Skeletal muscle cell (primary cell): ENCODE results near the gene CHRM1.

Experiments
- DNase-seq: peaks from one replicate; pipeline ENCODE4 v3.0.0-alpha.2; 2010; ENCODE audit warnings: low read depth
- H3K4me3 ChIP-seq: 2 replicates; pipeline ENCODE4 v1.5.1; 2011; ENCODE audit warnings: low read depth, mild to moderate bottlenecking, control low read depth, low read length, moderate library complexity

Gene CHRM1

DNA sequence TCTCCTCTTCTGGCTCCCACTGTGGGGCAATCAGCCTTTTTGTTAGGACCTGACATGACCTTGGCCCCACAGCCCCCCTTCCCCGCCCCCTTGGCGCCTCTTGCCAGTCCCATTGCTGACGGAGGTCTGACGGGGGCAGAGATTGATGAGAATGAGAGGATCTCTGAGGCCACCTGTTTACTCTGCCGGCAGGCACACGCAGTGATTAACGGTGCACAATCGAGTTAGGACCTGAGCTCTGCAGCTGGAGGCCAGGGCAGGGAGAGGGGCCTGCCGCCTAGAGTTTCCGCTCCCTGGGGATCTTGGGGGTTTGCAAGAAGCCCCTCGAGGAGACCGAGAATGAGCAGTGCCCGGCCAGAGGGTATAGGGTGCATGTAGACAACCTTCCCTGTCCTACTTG, 6.8 kb upstream of the CHRM1 start:
- no peak for DNase-seq
- H3K4me3 ChIP-seq: no peak overlapping the region

DNA sequence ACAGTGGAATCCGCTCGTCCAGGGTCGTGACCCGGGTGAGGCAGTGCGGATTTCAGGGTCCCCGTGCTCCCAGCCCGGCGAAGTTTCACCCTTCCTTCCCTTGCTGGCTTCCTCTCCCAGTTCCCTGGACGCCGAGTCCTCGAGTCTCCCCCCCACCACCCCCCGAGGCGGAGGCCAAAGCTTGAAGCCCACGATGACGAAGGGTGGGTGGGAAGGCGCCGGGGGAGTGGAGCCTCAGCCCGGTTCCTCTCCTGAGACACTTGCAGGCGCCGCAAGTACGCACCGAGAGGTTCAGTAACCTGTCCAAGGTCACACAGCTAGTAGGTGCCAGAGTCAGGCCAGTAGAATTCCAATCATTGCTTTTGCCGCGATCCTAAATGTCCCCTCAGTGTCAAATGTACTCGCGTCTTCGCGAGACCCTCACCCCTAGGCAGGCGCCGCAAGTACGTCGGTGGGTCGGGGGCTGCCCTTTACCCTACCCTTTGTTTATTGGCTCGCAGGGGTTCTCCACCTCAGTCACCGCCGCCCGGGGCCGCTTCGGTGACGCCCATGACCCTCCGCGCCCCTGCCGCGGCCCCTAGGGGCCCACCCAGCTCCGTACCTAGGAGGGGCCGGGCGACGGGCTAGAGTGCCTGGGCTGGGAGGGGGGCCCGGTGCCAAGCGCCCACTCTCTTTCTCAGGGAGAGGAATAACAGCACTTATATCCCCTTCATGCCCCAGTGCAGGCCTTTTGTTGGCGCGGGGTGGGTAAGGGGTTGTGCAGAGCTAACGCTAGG, 5.7 kb upstream of the CHRM1 start:
- no peak for DNase-seq
- no peak overlapping the region for H3K4me3 ChIP-seq

DNA sequence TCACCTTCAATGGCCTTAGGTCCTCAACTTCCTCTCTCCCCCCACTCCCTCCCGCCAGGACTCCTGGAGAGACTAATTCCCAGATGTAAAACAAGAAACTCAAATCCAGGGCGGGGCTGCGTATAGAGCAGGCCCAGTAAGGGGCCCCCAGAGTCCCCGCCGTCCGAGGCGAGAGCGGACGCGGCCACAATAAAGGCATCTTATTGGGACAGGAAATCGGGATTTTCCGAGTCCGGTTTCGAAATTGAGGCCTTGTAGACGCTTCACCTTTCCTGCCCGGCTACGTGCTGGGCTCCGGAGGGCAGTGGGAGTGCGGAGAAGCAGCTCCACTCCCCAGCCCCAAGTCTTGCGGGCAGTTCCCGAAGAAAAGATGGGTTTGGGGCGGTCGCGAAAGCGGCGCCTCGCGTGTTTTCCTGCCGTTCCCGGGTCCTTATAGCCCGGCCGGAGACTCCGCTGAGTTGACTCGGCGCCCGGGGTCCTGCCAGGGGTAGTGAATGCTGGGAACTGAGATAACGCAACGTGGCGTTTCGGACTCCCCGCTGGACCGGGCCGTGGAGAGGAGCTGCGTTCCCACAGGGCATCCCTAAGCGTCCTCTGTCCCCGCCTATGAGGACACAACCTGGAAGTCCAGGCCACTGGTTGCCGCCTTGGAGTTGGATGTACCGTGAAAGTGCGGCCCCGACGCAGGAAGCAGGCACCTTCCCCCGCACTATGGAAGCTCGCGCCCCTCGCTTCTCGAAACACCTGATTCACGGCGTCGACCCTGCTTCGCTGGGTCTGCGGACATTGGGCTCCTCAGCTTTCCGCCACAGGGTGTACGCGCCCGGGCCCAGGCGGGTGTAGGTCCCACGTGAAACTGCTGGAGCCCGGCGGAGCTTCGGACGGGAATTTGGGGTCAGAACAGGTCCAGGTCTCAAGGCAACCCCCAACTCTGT, 4.8 kb upstream of the CHRM1 start:
- H3K4me3 ChIP-seq: peak overlapping the region; percentile 16
- no peak for DNase-seq

DNA sequence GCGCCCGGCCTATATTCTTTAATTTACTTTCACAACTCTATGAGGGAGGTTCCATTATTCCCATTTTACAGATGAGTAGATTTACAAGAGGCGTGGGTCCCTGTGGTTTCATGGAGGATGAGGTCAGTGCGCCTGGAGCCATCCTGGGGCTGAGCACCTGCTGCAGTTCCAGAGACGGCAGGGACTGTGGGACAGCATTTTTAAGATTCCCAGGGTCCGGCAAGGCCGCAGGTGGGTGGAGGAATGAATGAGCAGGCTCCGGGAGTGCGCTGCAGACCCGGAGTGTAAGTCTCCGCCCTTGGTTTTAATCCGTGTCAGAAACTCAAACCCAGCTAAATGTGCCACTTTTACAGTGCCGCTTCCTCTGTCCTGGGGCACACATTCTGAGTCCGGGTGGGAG, 4.1 kb upstream of the CHRM1 start:
- H3K4me3 ChIP-seq: no peak overlapping the region
- no peak for DNase-seq

DNA sequence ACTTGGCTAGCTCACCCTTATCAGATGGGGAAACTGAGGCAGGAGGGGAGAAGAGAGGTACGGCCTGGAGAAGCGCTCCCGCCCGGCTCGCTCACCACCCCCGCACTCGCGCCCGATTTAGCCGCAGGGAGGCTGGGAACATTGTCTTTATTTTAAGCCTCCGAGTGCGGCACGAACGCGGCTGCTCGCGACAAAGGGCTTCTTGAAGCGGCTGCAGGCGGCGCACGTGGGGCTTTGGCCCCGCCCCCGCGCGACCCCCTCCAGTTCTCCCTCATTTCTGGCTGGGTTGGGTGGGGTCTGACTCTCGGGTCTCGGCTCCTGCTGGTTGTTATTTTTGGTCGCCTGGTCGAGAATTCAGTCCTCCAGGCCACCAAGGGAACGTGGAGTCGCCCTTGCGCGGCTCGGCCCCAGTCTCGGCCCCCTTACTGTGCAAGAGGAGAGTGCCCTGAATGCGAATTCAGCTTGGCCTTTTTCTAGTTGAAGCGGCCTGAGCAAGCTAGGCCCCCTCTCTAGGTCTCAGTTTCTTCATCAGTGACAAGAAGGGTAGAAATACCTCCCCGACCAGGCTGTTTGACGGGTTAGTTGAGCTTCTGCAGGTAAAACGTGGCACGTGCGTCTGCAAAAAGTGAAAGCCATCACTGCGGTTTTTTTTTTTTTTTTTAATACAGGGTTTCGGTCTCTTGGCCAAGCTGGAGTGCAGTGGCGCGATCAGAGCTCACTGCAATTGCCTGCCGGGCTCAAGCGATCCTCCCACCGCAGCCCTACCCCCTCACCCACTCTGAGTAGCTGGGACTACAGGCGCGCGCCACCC, 2.6 kb upstream of the CHRM1 start:
- peak overlapping the region; percentile 28 for H3K4me3 ChIP-seq

DNA sequence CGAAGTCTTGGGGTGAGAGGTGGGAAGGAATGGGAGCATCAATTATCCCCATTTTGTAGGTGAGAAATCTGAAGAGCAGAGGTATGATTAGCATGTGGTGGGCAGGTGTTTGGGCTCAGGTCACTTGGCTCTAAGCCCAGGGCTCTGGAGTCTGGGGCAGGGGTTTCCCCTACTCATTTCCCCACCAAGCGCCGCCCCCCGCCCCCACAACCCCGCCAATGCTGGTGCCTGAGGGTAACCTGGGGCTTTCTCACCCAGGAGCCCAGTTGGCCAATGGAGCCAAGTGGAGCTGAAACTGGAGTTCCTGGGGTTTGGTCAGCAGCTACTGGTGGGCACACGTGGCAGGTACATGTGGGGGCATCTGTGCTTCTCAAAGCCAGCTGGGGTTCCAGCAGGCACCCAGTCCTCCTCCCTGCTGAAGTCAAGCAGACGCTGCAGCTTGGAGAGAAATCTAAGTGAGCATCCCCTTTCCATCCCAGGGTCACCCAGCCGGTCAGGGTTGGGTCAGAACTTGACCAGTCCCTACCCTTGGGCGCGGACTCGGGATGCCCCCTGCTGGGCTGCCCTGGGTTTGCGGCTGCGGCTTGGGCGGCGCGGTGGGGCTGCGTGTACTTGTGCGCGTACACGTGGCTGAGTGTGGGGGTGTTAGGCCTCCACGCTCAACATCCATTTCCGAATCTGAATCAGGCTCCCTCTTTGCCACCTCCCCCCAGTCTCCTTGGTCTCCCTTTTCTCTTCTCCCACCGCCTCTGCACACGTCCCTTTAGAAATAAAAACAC, 1.7 kb upstream of the CHRM1 start:
- DNase-seq: no peak
- peak overlapping the region; percentile 28 for H3K4me3 ChIP-seq

More for the DNA sequence above, 2.6 kb upstream of the CHRM1 start:
- DNase-seq: no peak

DNA sequence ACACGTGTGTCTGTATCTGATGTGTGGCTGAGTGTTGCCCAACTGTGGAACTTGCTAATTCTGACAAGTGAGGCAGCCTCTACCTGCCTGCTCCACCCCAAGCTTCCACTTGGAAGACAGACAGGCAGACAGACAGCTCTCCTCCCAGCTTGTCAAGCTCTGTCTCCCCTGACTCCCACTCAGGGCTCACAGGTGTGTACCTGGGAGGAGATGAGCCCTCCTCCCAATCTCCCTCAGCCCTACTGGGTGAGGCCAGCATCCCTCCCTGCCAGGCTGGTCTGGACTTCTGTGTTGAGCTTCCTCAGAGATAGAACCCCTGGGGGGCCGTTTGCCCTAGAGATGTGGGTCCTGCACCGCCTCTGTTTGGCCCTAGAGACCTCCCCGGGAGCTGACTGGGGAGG, 1.0 kb upstream of the CHRM1 start:
- DNase-seq: no peak
- H3K4me3 ChIP-seq: no peak overlapping the region

DNA sequence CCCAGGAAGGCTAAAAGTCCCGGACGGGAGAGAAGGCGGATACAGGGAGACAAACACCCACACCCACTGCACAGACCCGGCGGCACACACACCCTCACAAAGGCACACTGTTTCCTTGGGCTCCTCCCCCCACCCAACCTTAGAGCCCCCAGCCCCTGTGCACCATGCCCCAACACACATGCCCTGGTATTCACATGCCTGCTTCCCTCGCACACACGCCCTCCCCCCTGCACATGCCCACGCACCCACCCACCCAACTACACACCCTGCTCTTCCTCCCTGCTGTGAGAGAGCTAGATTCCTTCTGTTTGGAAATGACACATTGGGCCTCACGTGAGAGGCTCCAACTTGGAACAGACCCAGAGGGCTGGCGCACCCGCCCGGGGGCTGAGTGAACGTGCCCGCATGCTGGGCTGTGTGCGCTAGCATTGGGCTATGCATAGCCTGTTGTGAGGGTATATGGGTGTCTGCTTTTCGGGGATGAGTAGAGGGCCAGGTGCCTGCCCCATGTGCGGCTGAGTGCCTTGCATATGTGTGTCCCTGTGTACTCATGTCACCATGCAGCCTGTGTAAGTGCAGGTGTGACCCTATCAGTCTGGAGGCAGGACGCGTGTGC, 518 bp upstream of the CHRM1 start:
- no peak for DNase-seq
- H3K4me3 ChIP-seq: no peak overlapping the region

DNA sequence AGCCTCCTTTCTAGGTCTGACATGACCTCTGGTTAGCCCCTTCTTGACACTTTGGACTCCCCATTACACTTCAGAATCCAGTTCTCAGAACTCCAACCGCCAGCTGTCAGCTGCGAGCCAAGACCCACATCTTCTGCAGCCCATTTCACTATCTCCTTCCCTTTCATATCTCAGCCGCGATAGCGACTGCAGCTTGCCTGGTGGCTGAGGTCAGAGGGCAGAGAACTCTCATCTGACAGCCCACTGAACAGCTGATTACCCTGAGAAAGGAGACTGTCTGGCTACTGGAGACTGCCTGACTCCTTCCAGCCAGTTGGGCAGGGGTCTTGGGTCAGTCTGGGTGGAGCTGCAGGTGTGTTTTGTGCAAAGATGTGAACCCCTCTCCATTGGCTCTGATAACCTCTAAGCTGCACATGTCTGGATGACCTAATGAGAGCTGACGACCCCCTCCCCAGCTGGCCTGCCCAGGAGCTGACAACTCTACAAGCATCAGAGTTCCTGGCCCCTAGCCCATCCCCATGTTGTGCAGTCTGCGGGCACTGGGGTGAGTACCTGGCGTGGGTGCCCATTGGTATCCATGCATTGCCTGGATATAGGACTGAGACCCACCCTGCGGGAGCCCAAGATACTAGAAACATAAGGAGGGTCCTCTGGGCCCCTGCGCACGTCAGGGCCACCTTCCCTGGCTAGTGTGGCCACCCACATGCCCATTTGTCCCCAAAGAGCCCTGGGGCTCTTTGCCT, 1.1 kb downstream of the CHRM1 start:
- H3K4me3 ChIP-seq: no peak overlapping the region
- no peak for DNase-seq

DNA sequence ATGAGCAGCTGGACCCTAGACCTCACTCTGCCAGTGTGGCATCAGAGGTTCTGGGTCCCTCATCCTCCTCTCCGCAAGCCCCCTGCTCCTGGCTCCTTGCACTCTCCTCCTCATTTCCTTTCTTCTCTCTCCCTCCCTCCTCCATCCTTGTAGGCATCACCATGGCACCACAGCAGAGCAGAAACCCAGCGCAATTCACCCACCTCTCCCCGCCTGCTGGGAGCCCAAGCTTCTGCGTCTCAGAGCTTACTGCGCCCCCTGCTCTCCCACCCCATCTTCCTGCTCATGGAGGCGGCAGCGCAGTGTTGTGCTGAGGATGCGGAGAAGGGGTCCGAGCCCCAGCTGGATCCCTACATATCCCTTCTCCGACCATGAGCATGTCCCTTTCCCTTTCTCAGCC, 1.7 kb downstream of the CHRM1 start:
- DNase-seq: no peak
- no peak overlapping the region for H3K4me3 ChIP-seq

DNA sequence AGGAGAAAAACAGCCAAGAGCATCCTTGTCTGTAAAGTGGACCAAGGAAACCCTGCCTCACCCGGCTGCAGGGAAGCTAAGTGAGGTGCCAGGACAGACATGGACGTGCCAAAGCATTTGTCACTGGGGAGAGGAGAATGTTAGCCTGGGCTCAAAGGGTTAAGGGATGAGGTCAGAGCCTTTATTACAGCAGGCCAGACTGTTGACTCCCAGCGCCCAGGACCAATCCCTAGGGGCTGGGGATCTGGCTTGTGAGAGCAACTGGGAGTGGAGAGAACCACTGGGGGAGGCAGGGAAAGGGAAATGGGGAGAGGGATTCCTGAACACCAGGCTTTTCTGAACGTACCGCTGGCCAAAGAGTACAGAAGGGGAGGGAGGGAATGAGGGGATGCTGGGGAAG, 2.6 kb downstream of the CHRM1 start:
- no peak overlapping the region for H3K4me3 ChIP-seq
- no peak for DNase-seq

DNA sequence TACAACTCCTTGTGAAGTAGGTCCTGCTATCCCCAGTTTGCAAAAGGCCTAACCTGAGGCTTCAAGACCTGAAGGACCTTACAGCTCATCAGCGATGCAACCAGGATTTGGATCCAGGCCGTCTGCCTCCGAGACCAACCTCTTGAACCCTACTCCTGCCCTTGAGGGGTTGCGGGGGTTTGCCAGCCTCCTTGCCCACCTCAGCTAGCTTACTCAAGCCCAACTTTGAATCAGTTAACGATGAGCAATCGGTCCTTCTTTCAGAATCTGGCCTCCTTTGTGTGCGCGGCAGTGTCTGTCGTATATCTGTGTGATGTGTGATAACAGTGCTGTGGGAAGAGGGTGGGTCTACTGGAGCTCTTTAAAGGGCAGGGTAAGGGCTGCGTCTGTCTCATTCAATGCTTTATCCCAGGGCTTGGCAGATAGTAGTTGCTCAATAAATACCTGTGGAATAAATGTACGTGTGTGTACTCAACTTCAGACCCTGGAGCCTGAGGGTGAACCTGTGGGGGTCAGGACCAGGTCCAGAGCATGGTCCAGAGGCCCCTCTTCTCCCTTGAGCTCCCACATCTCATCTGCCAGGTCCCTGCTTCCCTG, 3.2 kb downstream of the CHRM1 start:
- no peak overlapping the region for H3K4me3 ChIP-seq
- no peak for DNase-seq

DNA sequence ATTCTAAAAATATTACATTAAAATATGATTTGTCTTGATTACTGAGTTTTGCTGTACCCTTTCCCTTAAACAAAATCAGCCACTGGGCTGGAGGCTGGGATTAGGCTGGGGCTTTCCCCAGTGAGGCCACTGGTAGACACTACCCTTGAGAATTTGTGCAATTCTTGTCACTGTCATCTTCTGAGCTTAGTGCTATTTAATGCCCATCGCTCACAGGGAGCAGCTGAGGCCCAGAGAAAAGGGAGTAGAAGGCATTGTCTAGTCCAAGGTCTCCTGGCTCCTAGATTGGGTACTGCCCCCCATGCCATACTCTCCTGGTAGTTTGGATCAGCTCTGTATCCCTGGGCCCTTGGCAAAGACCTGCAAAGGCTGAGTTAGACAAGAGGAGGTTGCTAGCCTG, 6.7 kb downstream of the CHRM1 start:
- no peak for DNase-seq
- no peak overlapping the region for H3K4me3 ChIP-seq

DNA sequence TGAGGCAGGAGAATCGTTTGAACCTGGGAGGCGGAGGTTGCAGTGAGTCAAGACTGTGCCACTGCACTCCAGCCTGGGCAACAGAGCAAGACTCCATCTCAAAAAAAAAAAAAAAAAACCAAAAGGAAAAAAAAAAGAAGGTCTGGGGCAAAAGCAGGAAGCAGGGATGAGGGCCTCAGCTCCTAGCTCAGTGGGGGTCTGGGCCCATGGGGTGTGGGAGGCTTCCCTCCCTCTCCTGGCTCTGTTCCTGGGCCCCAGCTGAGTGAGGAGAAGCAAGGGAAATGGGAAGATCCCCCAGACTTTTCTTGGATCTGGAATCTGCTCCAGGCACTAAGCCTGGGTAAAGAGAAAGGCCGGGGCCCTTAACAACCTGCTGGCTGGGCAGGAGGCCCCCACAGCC, 8.9 kb downstream of the CHRM1 start:
- no peak overlapping the region for H3K4me3 ChIP-seq
- DNase-seq: no peak

DNA sequence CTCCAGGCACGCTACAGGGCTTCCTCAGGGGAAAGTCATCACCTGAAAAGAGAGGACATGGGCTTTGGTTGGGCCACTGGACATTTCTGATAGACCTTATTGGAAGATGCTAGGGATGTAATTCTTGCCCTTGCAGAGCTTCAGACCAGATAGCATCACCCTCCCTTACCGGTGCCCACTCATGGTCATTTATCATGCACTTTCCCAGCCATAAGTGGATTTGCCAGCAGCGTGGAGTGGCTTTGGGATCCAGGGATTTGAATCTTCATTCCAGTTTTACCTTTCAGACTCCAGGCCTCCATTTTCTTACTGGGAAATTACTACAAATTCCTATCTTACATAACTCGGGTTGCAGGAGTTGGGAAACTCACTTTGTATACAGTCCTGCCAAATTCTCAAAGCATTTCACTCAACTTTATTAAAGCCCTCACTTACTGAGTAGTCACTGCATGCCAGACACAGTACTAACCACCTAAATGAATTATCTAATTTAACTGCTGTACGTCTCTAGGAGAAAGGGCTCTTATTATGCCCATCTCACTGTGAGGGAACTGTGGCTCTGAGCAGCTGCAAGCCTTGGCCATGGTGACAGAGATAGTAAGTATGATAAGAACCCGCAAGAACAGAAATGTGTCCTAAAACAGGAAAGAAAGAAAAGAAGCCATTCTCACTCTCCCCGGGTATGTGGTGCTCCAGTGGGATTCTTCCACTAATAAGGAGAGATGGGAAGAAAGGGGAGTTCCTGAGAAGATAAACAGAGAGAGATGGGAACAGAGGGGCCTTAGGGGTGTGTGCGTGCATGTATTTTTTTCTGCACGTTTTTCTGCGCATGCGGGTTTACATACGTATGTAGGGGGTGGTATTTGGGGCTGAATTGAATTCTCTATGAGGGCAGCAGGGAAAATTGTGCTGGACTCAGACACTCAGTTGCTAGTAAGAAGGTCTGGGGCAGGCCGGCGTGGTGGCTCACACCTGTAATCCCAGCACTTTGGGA, 9.7 kb downstream of the CHRM1 start:
- DNase-seq: no peak
- no peak overlapping the region for H3K4me3 ChIP-seq

DNA sequence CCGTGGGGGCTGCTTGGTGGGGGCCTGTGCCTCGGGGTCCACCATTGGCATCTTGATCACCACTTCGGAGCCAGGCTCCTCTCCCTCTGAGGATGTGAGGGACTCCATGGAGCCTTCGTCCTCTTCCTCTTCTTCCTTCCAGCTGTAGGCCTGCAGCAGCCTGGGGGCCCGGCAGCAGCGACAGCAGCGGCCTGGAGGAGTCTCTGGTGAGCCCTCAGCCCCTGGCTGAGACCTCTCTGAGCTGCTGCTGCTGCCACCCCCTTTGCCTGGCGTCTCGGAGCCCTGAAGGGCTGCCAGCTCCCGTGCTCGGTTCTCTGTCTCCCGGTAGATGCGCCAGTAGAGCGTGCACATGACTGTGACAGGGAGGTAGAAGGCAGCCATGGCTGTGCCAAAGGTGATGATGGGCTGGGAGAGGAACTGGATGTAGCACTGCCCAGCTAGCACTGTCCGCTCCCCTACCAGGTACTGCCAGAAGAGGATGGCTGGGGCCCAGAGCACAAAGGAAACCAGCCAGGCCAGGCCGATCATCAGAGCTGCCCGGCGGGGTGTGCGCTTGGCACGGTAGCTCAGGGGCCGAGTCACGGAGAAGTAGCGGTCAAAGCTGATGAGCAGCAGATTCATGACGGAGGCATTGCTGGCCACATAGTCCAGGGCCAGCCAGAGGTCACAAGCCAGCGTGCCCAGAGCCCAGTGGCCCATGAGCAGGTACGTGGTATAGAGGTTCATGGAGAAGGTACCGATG, 10.9 kb downstream of the CHRM1 start:
- no peak overlapping the region for H3K4me3 ChIP-seq
- DNase-seq: no peak
